Ishikawa (cell line): Measurements from ENCODE around the gene ADAM33.

Source experiments
- CEBPB ChIP-seq: IDR thresholded peaks from 2 replicates; pipeline ENCODE4 v1.6.1; 2012
- CREB1 ChIP-seq: IDR thresholded peaks from 2 replicates; pipeline ENCODE4 v1.6.1; 2012; ENCODE audit warnings: low read depth
- EGR1 ChIP-seq: IDR thresholded peaks from 2 replicates; pipeline ENCODE4 v1.6.1; 2012
- EP300 ChIP-seq: IDR thresholded peaks from 2 replicates; pipeline ENCODE4 v1.6.1; 2012; ENCODE audit warnings: borderline replicate concordance
- FOXM1 ChIP-seq: IDR thresholded peaks from 2 replicates; pipeline ENCODE4 v1.6.1; 2012; ENCODE audit warnings: low read depth, borderline replicate concordance
- MAX ChIP-seq: IDR thresholded peaks from 2 replicates; pipeline ENCODE4 v1.6.1; 2012
- NFIC ChIP-seq: IDR thresholded peaks from 2 replicates; pipeline ENCODE4 v1.6.1; 2012
- RAD21 ChIP-seq: IDR thresholded peaks from 2 replicates; pipeline ENCODE4 v1.6.1; 2012; ENCODE audit warnings: low read depth
- REST ChIP-seq: IDR thresholded peaks from 2 replicates; pipeline ENCODE4 v1.6.1; 2012; ENCODE audit warnings: low read depth, mild to moderate bottlenecking
- TAF1 ChIP-seq: IDR thresholded peaks from 2 replicates; pipeline ENCODE4 v1.6.1; 2012; ENCODE audit warnings: low read depth, mild to moderate bottlenecking
- TCF12 ChIP-seq: IDR thresholded peaks from 2 replicates; pipeline ENCODE4 v1.6.1; 2012; ENCODE audit warnings: low read depth
- TEAD4 ChIP-seq: IDR thresholded peaks from 2 replicates; pipeline ENCODE4 v1.6.1; 2012
- USF1 ChIP-seq: IDR thresholded peaks from 2 replicates; pipeline ENCODE4 v1.6.1; 2012
- YY1 ChIP-seq: IDR thresholded peaks from 2 replicates; pipeline ENCODE4 v1.6.1; 2012; ENCODE audit warnings: low read depth
- ZBTB7A ChIP-seq: IDR thresholded peaks from 2 replicates; pipeline ENCODE4 v1.6.1; 2012; ENCODE audit warnings: low read depth

The ADAM33 gene

GRCh38 chr20:3685341-3685740 is 3.5 kb upstream of the ADAM33 start:
- TF ChIP-seq EP300, result no peak

- TF ChIP-seq TCF12, result no peak
Measured at GRCh38 chr20:3681352-3681930, 369 bp downstream of the ADAM33 start.

GRCh38 chr20:3680701-3681351 is 984 bp downstream of the ADAM33 start:
- no peak for TF ChIP-seq REST
- TF ChIP-seq EP300, result no peak
- no peak for TF ChIP-seq ZBTB7A
- TF ChIP-seq TEAD4, result no peak
- no peak for TF ChIP-seq CREB1
- TF ChIP-seq YY1, result no peak
- no peak for TF ChIP-seq CEBPB
- TF ChIP-seq NFIC, result no peak
- no peak for TF ChIP-seq MAX
- no peak for TF ChIP-seq RAD21
- TF ChIP-seq TCF12, result no peak
- TF ChIP-seq USF1, result no peak
- no peak for TF ChIP-seq FOXM1
- no peak for TF ChIP-seq EGR1
- no peak for TF ChIP-seq TAF1

- no peak for TF ChIP-seq ZBTB7A
Measured at GRCh38 chr20:3679749-3680700, 1.8 kb downstream of the ADAM33 start.

- TF ChIP-seq CREB1, result no peak
- no peak for TF ChIP-seq EP300
- TF ChIP-seq FOXM1, result no peak
- no peak for TF ChIP-seq TEAD4
- no peak for TF ChIP-seq CEBPB
- no peak for TF ChIP-seq REST
- no peak for TF ChIP-seq NFIC
- TF ChIP-seq MAX, result no peak
- TF ChIP-seq ZBTB7A, result no peak
Measured at GRCh38 chr20:3678856-3679720, 2.7 kb downstream of the ADAM33 start.

- TF ChIP-seq CREB1 (no peak), ZBTB7A (no peak), REST (no peak), MAX (no peak), RAD21 (no peak), TCF12 (no peak), EP300 (no peak), CEBPB (no peak), YY1 (no peak), EGR1 (no peak), FOXM1 (no peak), TEAD4 (no peak), USF1 (no peak), NFIC (no peak), TAF1 (no peak)
Measured at GRCh38 chr20:3678198-3678597, 3.6 kb downstream of the ADAM33 start.
